Measurements from ENCODE around the gene PRRC2A.

DNA sequence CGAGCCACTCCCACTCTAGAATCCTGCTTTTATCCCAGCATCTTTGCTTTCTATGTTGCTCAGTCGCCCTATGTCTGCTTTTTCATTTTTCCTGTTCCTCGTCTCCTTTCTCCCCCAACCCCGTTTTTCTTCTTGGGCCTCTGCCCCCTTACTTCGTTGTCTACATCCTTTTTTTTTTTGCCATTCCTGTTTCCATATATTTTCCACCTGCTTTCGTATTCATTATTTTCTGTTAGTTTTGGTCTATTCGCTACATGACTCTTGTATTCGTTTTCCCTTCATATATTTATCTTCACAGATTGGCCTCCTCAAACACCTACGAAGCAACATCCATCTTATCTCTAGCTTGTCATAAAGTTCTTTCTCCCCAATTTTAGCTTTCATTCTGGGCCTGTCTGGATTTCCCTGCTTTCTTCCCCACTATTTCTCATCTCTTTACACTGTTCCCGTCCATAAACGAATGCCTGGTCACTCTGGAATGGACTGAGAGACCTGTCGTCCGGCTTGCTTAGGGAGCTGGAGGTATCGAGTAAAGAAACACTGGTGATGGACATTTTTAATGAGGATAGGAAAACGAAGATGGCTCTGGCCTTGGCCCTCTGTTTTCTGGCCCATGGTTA, 915 bp downstream of the PRRC2A start:
- TF ChIP-seq, protein P1, sequence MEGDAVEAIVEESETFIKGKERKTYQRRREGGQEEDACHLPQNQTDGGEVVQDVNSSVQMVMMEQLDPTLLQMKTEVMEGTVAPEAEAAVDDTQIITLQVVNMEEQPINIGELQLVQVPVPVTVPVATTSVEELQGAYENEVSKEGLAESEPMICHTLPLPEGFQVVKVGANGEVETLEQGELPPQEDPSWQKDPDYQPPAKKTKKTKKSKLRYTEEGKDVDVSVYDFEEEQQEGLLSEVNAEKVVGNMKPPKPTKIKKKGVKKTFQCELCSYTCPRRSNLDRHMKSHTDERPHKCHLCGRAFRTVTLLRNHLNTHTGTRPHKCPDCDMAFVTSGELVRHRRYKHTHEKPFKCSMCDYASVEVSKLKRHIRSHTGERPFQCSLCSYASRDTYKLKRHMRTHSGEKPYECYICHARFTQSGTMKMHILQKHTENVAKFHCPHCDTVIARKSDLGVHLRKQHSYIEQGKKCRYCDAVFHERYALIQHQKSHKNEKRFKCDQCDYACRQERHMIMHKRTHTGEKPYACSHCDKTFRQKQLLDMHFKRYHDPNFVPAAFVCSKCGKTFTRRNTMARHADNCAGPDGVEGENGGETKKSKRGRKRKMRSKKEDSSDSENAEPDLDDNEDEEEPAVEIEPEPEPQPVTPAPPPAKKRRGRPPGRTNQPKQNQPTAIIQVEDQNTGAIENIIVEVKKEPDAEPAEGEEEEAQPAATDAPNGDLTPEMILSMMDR (IDR thresholded peaks at IDR 0.05): no peak
- TF ChIP-seq POLR2A (IDR thresholded peaks at IDR 0.05): no peak
